Activated CD8-positive, alpha-beta memory T cell treated with anti-CD3 and anti-CD28 coated beads for 36 hours (primary cell): ENCODE measurements around the gene ANGPTL8. TPM values are rescaled to one million over a fixed set of nuclear protein-coding genes. Genes with fewer than 3 reads are reported as not detected.

ENCODE experiments used
- CTCF ChIA-PET: fragments of 350-600 bp; sonication (Branson Sonifier 250); formaldehyde crosslinking; loops from one replicate; lab custom pipeline; 2021; ENCODE audit warnings: antibody characterized with exemption; lab: Charles Lee
- POLR2A ChIA-PET: fragments of 350-600 bp; sonication (Branson Sonifier 250); formaldehyde crosslinking; loops from one replicate; lab custom pipeline; 2021; ENCODE audit warnings: antibody characterized with exemption; lab: Charles Lee
- total RNA-seq, 2 experiments: library from RNA; stranded (reverse); gene quantifications; one replicate each; pipeline ENCODE4 v1.2.3, GENCODE V29; 2021

ANGPTL8 gene
- total RNA-seq, 2 experiments from 2014 or later: not detected

GRCh38 chr19:11201791-11202190 lies 37.6 kb upstream of the ANGPTL8 start:
- CTCF ChIA-PET: interaction anchor here (1.0 kb wide), 1 partner anchor 10 kb away, joined by 3 read pairs; no protein-coding TSS in a partner anchor
- POLR2A ChIA-PET: no interaction called here

- CTCF ChIA-PET: interaction anchor here (1.0 kb wide), 1 partner anchor 11 kb away, joined by 3 read pairs; no protein-coding TSS in a partner anchor
- POLR2A ChIA-PET: no interaction called here
Observed at GRCh38 chr19:11202488-11203193, 36.8 kb upstream of the ANGPTL8 start.

GRCh38 chr19:11203194-11204075 lies 36.0 kb upstream of the ANGPTL8 start:
- CTCF ChIA-PET: interaction anchor here (0.7 to 1.0 kb wide), 3 partner anchors 13 to 261 kb away, joined by 3 to 4 read pairs (median 3); partner anchors contain the start of gene SPC24
- POLR2A ChIA-PET: no interaction called here

GRCh38 chr19:11204076-11204602 lies 35.3 kb upstream of the ANGPTL8 start:
- POLR2A ChIA-PET: no interaction called here
- CTCF ChIA-PET: interaction anchor here (0.6 to 1.0 kb wide), 5 partner anchors 9 to 260 kb away, joined by 3 to 4 read pairs (median 3); partner anchors contain the start of gene SPC24

GRCh38 chr19:11204943-11205349 lies 34.5 kb upstream of the ANGPTL8 start:
- CTCF ChIA-PET: interaction anchor here (0.6 to 1.0 kb wide), 2 partner anchors 138 to 259 kb away, joined by 4 read pairs; no protein-coding TSS in a partner anchor
- POLR2A ChIA-PET: no interaction called here

GRCh38 chr19:11205939-11206570 lies 33.4 kb upstream of the ANGPTL8 start:
- ChIA-PET CTCF (no interaction called here), POLR2A (no interaction called here)

GRCh38 chr19:11208561-11209471 lies 30.6 kb upstream of the ANGPTL8 start:
- CTCF ChIA-PET: no interaction called here

GRCh38 chr19:11209839-11210655 lies 29.4 kb upstream of the ANGPTL8 start:
- ChIA-PET POLR2A (no interaction called here), CTCF (no interaction called here)

More at GRCh38 chr19:11208561-11209471, 30.6 kb upstream of the ANGPTL8 start:
- POLR2A ChIA-PET: no interaction called here

GRCh38 chr19:11210656-11210928 lies 28.8 kb upstream of the ANGPTL8 start:
- POLR2A ChIA-PET: no interaction called here
- CTCF ChIA-PET: no interaction called here

- ChIA-PET CTCF (no interaction called here), POLR2A (no interaction called here)
Observed at GRCh38 chr19:11214387-11214786, 25.0 kb upstream of the ANGPTL8 start.

GRCh38 chr19:11221082-11221598 lies 18.3 kb upstream of the ANGPTL8 start:
- ChIA-PET CTCF (no interaction called here), POLR2A (no interaction called here)

- ChIA-PET CTCF (no interaction called here), POLR2A (no interaction called here)
Observed at GRCh38 chr19:11223200-11223599, 16.2 kb upstream of the ANGPTL8 start.

GRCh38 chr19:11224429-11224828 lies 15.0 kb upstream of the ANGPTL8 start:
- ChIA-PET POLR2A (no interaction called here), CTCF (no interaction called here)

GRCh38 chr19:11225172-11225571 lies 14.2 kb upstream of the ANGPTL8 start:
- CTCF ChIA-PET: no interaction called here
- POLR2A ChIA-PET: no interaction called here

- POLR2A ChIA-PET: no interaction called here
- CTCF ChIA-PET: interaction anchor here (0.6 to 1.2 kb wide), 2 partner anchors 157 to 227 kb away, joined by 3 read pairs; no protein-coding TSS in a partner anchor
Observed at GRCh38 chr19:11225815-11226214, 13.6 kb upstream of the ANGPTL8 start.

GRCh38 chr19:11226716-11227166 lies 12.7 kb upstream of the ANGPTL8 start:
- ChIA-PET CTCF (interaction anchor here (1.2 to 1.5 kb wide), 2 partner anchors 16 to 226 kb away, joined by 3 to 6 read pairs; no protein-coding TSS in a partner anchor), POLR2A (no interaction called here)

GRCh38 chr19:11227195-11227886 lies 12.1 kb upstream of the ANGPTL8 start:
- POLR2A ChIA-PET: no interaction called here
- CTCF ChIA-PET: interaction anchor here (0.5 to 1.5 kb wide), 3 partner anchors 16 to 199 kb away, joined by 3 to 6 read pairs (median 4); no protein-coding TSS in a partner anchor
